Uterus (tissue), 2 donors: ENCODE measurements around the gene SSBP2.

Experiments used
- CTCF ChIP-seq, 4 experiments: fragments of 200-600 bp in 2 of 4; fragments of 450-650 bp in 2 of 4; sonication (generic) in 2 of 4; IDR thresholded peaks; one replicate each; pipeline ENCODE4 v1.5.1; 2016 to 2019; ENCODE audit warnings: antibody characterized with exemption in 4 of 4, mild to moderate bottlenecking in 2 of 4, moderate library complexity in 1 of 4
- POLR2A ChIP-seq, 2 donors: fragments of 450-650 bp; IDR thresholded peaks; one replicate each; pipeline ENCODE4 v1.6.1; 2016; ENCODE audit warnings: antibody characterized with exemption in 2 of 2, mild to moderate bottlenecking in 1 of 2, moderate library complexity in 1 of 2

GRCh38 chr5:81750308-81751008 is 439 bp downstream of the SSBP2 start:
- TF ChIP-seq POLR2A (IDR thresholded peaks at IDR 0.05) (no peak), CTCF (IDR thresholded peaks at IDR 0.05) (no peak)
